HG03139 (cell line): Measurements from ENCODE around the gene POLR2H.
A peak's percentile ranks its signal among the peaks of the same experiment; 100 is the strongest.

ENCODE experiments used
- ATAC-seq: cut with Tn5 transposase; IDR thresholded peaks from one replicate; pipeline ENCODE4 v1.9.1; 2021; ENCODE audit not compliant: unreplicated experiment

POLR2H gene

DNA sequence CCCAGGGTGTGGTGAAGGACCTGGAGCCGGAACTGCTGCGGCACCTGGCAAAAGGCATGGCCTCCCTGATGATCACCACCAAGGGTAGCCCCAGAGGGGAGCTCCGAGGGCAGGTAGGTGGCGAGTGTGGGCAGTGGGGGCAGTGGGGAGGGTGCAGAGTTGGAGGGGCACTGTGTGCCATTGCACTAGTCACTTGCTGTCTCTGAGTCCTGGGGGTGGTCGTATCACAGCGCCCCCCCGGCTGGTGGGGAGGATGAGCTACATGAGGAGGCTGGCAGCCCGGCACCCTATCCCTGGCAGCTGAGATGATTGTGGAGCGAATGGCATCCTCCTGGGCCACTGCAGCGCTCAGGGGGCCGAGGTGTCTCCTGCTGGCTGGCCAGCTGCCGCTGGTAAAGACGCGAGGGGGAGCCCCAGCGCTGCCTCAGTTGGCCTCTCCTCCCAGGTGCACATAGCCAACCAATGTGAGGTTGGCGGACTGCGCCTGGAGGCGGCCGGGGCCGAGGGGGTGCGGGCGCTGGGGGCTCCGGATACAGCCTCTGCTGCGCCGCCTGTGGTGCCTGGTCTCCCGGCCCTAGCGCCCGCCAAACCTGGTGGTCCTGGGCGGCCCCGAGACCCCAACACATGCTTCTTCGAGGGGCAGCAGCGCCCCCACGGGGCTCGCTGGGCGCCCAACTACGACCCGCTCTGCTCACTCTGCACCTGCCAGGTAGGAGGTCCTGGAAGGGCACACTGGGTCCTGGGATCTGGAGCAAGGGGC lies 24.7 kb downstream of the POLR2H start:
- no peak for ATAC-seq

DNA sequence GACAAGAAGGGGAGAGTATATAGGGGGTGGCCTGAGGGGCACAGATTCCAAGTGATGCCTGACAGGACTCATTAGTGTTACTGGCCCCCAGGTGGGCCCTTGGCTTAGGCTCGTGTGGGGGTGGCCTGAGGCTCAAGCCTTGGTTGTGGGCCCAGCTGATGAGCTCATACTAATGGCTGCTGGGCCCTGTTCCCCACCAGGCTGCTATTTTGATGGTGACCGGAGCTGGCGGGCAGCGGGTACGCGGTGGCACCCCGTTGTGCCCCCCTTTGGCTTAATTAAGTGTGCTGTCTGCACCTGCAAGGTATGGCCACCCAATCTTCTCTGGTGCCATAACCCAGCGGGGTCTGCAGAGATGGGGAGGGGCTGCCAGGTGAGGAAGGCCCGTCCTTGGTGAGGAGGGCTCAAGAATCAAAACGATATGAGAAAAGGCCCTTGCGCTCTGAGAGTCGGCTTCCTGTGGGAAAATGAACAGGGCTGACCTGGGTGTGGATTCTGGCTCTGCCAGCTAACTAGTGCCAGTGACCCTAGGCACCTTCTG lies 25.7 kb downstream of the POLR2H start:
- ATAC-seq, result no peak

DNA sequence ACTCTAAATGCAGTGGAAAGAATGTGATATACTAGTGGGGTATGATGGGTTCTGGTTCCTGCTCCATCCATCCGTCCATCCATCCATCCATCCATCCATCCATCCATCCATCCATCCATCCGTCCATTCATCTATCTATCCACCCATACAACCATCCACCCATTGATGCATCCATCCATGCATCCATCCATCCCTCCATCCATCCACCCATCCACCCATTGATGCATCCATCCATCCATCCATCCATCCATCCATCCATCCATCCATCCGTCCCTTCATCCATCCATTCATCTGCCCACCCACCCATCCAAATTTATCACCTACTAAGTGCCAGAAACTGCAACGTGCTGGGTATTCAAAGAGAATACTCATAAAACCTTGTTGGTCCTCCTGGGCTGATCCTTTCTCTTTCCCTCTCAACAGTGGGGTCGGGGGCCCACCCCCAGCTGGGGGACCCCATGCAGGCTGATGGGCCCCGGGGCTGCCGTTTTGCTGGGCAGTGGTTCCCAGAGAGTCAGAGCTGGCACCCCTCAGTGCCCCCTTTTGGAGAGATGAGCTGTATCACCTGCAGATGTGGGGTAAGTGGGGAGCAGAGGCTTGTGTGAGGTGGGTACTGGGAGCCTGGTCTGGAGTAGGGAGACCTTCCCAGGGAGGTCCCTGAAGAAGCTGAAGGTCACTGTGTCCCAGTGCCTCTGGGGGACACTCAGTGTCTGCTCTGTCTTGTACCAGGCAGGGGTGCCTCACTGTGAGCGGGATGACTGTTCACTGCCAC lies 26.8 kb downstream of the POLR2H start:
- no peak for ATAC-seq

DNA sequence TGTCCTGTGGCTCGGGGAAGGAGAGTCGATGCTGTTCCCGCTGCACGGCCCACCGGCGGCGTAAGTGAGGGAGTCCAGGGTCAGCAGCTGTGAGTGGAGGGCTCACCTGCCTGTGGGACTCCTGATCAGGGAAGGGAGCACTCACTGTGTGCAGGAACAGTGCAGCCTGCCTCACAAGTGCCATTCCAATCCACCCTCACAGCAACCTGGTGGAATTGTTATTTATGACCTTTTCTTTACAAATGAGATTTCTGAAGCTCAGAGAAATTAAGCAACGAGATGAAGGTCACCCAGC lies 27.4 kb downstream of the POLR2H start:
- no peak for ATAC-seq

DNA sequence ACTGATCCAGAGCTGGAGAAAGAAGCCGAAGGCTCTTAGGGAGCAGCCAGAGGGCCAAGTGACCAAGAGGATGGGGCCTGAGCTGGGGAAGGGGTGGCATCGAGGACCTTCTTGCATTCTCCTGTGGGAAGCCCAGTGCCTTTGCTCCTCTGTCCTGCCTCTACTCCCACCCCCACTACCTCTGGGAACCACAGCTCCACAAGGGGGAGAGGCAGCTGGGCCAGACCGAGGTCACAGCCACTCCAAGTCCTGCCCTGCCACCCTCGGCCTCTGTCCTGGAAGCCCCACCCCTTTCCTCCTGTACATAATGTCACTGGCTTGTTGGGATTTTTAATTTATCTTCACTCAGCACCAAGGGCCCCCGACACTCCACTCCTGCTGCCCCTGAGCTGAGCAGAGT lies 27.9 kb downstream of the POLR2H start:
- no peak for ATAC-seq

DNA sequence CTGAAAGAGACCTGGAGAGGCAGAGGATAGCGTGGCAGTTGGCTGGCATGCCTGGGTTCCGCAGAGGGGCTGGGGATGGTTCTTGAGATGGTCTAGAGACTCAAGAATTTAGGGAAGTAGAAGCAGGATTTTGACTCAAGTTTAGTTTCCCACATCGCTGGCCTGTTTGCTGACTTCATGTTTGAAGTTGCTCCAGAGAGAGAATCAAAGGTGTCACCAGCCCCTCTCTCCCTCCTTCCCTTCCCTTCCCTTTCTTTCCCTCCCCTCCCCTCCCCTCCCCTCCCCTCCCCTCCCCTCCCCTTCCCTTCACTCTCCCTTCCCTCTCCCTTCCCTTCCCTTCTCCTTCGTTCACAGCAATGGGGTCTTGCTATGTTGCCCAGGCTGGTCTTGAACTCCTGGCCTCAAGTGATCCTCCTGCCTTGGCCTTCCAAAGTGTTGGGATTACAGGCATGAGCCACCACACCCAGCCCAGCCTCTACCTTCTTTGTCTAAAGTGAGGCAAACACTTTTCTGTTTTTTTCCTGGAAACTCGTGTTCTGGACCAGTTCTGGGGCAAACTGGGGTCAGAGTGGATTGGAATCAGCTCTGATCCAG lies 28.5 kb downstream of the POLR2H start:
- ATAC-seq, result no peak

DNA sequence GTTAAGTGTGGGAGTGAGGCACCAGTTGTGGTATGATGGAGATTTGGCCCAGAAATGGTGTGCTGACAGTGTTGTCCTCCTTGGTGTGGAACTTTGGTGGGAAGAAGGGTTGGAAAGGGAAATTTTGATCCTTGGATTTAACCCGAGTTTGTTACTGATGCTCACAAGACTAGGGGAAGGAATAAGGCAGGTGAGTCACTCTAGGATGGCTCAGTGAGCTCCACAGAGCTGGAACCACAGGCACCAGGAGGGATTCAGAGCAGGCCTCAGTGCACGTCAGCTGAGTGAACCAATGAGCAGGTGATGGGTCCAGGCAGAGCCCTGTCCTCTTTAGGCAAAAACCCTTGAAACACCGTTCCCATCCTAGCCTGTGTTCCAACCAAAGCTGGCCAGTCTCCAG lies 29.8 kb downstream of the POLR2H start:
- ATAC-seq, result no peak

DNA sequence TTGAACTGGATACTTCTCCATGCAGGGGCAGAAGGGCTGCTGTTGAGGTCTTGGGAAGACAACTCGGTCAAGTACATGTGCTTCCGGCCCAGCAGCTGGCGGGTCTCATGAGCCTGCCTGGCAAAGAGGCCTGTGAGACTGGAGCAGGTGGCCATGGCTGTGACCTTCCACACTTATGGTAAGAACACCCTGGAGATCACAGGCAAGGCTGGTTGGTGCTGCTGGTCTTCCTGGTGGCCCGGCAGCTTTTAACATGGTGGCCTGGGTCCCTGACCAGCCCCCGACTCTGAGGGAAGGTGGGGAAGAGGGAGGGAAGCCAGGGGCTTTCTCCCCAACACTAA lies 33.8 kb downstream of the POLR2H start:
- no peak for ATAC-seq

DNA sequence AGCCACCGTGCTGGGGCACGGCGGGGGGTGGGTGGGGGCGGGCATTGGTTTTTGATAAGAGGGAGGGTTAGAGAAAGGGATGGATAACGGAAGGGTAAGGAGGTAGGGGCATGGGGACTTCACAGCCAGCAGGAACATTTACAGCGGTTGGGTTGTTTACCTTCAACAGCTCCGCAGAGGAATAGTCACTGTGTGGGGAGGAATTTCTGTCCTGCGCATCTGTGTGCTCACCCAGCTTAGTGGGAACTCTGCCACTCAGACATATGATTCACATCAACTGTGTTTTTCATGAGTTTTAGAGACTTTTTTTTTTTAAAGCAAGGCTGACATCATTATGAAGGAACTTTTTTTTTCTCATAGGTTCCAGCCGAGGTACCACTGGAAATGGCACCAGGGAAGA lies 37.9 kb downstream of the POLR2H start:
- no peak for ATAC-seq

DNA sequence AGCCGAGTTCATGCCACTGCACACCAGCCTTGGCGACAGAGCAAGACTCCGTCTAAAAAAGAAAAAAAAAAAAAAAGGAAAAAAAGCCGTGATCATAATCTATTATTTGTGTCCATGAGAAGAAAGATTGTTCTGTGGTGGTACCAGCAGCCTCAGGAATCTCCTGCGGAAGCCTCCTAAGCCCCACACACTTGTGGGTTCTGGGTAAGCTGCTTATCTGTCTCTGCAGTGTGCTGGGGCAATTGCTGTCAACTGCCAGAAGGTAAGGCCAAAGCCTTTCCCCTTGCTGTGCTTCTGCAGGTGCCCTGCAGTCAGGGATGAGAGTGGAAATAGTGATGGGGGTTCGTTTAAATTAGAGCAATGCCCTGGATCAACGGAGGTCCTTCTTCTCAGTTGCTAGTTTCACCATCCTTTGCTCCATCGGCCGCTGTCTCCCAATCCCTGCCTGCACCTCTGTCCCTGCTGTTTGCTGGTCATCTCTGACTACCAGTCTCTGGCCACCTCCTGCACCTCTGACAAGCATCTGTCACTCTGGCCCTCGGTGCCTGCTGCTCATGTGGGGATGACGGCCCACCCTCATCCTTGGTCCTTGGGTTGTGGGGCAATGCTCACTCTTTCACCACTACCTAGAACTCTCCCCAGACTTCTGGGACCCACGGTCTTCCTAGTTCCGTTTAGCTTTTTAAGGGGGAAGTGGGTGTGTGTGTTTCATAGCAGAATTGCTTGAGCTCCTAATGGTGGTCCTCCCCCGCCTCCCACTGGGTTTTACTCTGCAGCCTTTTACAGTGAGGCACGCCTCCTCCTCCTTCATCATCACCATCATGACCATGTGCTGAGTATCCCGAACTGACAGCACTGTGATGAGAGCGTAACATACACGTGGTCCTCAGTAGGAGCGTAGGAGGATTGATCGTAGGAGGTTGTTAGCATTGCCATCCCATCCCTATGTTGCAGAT lies 43.8 kb downstream of the POLR2H start:
- ATAC-seq, result no peak

DNA sequence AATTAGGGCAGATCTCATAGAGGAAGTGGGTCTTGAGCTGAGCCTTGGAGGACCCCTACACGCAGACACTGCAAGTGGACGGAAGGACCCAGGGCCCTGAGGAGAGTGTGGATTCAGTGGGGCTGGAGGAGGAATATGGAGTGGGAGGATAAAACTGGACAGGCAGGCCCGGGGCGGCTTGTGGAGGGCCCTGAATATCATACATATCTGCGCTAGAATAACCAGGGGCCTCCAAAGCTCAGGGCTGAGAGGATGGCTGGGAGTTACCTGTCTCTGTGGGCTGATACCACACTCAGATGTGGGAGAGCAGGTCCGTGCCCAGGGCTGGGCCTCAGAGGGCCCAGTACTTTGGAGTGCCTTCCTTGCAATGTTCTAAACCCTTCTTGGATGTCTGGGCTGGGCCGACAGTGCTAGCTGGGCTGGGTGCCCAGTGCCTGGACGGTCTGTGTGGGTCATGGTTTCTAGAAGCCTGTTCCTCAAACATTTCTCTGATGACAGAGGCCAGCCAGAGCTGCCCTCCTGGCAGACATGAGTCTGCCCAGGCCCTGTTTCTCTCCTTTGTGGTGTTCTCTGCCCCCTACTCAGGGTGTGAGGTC lies 47.9 kb downstream of the POLR2H start:
- no peak for ATAC-seq

DNA sequence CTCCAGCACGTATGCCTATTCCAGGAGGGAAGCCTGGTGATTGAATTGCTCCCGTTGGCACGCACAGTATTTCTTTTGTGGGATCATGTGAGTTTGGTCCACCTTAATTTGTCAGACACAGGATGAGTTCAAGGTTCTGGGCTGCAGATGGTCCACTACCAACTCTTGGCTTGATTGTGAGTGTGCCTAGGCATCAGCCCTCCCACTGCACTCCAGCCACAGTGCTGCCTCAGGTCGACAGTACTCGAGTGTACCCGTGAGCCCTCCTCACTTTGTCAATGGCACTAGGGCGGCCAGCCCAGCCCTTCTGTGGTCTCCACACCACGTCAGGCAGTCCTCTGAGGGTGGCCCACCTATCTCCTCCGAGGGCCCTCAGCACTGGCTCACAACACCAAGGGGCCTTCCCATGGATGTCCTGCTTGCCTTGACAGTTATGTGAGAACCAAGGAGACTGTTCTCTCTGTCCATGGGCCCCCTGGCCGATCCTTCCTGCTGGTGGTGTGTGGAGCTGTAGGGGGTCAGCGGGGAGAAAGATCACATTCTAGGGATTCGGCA lies 48.5 kb downstream of the POLR2H start:
- no peak for ATAC-seq

DNA sequence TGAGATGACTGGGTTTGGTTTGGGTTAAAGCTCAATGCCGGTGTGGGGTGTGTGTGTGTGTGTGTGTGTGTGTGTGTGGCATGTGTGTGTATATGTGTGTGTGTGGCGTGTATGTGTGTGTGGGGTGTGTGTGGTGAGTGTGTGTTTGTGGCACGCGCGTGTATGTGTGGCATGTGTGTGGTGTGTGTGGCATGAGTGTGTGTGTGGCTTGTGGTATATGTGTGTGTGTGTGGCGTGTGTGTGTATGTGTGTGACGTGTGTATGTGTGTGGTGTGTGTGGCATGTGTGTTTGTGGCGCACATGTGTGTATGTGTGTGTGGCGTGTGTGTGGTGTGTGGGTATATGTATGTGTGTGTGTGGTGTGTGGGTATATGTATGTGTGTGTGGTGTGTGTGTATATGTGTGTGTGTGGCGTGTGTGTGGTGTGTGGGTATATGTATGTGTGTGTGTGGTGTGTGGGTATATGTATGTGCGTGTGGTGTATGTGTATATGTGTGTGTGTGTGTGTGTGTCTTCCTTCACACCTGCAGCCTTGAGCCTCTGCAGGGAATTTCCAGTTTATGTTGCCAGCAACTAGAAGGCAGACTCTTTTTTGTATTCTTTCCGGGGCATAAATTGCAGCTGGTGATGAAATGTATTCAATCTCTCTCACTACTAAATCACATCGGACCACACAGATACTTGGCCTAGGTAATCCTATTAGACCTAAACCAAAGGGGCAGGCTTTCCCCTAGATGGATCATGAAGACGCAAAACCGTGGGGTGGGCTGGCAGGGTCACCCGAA lies 53.1 kb downstream of the POLR2H start:
- ATAC-seq, result no peak

DNA sequence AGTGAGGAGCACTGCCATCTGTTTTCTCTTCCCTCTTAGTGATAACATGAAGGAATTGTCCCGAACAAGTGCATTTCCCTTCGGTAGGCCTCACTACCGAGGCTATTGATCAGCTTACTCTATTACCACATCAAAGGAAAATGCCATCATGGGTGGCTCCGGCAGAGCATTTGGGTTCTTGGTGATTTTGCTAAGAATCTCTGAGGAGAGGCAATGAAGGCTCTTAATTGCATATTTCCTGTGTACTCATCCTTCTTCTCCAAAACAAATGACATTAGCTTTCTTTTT lies 53.6 kb downstream of the POLR2H start:
- ATAC-seq, result no peak

DNA sequence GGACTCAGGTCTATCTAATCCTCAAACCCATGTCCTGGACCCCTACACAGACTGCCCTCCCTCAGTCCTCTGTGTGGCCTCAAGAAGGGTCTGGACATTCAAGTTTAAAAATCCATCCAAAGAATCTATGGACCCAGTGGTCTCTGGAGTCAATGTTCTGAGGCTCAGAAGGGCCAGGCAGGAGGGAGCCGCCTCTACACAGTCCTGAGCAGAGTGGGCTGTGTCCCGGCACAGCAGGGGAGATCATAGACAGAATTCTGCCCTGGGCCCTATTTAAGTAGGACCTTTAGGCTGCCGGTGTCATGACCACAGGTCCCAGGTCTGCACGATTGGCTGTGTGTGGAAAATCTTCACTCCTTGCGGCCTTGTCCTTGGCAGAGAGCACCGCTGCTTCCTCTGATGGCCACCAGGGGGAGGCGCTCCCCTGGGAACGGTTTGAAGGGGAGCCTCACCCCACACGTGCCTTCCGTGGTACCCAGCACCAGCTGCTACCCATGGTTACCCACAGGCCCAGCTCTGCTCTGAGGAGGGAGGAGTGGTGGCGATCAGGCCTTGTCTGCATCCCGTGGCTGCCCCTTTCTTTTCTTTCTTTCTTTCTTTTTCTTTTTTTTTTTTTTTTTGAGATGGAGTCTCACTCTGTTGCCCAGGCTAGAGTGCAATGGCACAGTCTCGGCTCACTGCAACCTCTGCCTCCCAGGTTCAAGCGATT lies 56.3 kb downstream of the POLR2H start:
- ATAC-seq, result peak; percentile 63
